ENCODE results near the gene COL11A2.
A peak's percentile ranks its signal among the peaks of the same experiment; 100 is the strongest.

The COL11A2 gene

DNA sequence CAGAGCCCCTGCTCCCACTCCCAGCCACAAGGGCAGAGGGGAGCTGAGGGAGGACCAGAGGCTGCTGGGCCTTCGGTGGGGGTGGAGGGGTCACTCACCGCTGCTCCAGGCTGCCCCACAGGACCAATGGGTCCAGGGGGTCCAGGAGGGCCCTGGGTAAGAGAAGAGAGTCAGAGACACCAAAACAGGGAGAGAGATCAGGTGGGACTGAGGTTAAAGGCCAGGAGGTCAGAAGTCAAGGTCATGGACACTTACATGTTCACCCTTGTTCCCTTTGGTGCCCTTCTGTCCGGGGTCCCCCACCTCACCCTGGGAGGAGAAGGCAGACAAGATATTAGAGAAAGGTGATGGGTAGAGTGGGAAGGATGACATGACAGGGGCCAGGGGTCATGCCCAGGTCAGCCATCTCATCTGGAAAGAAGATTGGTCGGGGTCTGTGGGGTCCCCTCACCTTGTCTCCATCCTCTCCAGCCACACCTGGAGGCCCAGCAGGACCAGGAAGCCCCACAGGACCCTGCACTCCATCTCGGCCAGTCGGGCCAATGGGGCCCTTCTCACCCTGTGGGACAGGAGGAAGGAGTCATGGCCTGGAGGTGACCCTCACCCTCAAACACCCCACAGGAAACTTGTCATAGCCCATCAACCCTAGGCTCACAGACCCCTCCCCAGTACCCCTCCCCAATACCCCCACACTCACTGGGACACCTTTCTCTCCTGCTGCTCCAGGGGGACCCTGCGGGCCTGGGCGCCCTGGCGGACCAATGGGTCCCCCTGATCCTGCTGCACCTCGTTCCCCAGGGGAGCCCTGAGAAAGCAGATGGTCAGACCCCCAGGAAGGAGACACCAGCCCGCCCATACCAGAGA is 21.0 kb downstream of the COL11A2 start:
- DNase-seq, result no peak

DNA sequence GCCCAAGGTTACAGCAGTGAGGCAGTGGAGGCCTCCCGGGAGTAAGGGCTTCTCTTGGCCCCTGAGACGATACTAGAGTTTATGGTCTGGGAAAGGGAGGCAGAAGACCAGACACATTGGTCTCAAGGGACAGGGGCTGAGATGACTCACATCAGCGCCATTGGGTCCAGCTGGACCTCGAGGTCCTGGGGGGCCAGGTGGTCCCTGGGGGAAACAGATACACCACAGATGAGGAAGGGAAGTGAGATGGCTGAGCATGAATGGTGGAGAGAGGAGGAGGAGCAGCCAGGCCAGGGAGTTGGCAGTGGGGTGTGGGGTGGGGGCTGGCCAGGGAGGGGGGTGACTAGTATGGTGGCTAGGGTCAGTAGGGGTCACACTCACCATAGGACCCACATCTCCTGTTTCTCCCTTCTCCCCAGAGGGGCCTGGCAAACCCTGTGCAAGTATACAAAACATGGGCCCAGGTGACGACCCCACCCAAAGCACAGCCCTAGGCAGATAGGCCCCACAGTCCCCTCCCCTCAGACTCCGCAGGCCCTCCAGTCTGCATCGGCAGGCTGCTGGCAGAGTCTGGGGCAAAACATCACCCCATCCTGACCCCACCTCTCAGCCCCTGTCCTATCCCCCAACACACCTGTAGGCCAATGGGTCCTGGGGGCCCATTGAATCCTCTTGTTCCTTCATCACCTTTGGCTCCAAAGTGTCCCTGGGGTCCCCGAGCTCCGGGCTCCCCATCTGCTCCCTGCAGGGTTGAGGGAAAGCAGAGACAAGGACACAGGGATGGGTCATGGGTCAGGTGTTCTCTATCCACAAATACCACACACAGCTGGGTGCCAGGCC is 21.9 kb downstream of the COL11A2 start:
- DNase-seq, result no peak

DNA sequence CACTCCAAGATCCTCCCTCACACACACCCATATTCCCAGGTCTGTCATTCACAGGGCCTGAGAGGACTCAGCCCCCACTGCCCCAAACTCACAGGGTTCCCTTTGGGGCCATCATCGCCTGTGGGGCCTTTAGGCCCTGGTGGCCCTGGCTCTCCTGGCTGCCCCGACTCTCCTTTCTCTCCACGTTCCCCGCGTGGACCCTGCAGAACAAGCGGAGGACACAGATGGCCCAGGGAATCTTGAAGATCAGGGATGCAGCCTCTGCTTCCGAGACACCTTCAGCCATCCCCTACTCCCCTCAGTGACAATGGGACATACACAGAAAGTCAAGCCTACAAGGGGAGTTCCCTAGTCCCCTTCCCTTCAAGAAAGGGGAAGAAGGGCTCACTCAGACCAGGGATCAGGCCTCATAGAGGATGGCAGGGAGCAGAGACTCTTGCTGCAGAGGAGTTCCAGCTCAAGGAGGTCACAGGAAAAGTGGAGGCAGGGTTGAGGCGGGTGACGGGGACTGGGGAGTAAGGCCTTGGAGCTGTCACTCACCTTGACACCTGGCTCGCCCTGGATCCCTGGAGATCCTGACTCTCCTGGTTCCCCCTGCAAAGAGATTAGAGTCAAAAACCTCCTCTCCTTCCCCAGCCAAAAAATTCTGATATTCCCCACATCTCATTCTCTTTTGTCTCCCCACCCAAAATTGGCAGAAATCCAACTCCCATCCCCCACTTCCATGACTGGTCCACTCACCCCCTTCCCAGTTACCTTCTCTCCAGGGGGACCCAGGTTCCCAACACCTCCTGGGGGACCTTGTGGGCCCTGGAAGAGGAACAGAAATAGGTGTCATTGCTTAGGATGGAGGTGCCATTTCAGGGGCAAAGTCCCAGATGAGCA is 22.7 kb downstream of the COL11A2 start:
- DNase-seq, result no peak

DNA sequence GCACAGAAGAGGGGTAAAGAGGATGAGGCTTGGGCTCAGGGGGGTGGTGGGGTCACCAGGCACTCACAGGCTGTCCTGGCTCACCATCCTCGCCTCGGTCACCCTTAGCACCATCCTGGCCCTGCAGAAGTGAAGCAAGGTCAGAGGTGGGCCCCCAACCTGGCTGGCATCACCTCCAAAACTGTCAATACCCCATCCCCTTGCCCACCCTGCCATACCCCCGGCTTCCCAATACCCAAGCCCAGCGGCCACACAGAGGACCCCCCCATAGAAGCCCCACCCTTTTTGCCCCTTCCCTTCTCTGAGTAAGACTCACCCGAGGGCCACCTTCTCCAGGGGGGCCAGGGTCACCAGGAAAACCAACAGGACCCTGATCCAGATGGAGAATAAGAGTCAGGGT is 23.6 kb downstream of the COL11A2 start:
- DNase-seq, result no peak

DNA sequence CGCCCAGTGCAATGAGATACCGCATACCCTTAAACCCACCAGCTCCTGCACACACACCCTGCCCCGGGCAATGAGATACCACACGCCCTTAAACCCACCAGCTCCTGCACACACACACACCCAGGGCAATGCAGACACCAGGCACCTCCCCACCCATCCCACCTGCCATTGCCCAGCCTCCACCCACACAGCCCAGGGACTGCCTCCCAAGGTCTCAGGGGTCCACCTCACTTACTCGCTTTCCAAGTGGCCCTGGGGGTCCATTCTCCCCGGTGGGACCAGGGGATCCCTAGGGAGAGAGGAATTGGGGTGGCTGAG is 24.0 kb downstream of the COL11A2 start:
- DNase-seq, result no peak

DNA sequence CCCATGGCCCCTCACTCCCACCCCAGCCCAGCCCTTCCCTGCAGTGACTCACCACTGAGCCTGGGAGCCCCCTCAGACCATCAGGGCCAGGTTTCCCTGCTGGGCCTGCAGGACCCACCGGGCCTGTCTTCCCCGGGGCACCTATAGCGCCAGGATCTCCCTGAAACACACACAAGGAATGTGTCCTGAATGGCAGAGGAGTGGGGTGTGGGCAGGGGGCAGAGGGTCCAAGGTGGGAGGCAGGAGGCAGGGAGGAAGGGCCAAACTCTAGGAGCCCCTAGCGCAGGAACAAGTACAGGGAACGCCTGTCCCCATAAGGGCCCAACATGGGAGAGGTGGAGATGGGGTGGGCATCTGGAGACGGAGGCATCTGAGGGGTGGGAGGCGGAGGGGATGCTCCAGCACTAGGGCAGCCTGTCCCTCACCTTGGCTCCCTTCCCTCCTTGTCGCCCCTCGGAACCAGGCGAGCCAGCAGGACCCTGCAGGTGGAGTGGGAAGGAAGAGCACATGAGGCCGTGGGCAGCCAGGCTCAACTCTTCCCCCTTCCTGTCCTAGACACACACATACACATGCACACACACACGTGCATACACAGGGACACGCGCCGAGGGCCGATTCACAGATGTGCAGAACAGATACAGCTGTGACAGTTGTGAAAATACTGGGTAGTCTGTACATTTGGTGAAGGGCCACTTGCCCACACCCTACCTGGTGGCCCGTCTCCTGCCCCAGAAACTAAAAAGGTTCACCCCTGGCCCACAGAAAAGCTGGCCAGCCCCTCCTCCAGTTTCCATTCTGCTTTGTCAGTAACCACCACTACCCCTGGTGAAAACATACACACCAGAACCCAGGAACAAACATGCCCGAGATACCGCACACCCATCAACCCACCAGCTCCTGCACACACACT is 24.6 kb downstream of the COL11A2 start:
- no peak for DNase-seq

DNA sequence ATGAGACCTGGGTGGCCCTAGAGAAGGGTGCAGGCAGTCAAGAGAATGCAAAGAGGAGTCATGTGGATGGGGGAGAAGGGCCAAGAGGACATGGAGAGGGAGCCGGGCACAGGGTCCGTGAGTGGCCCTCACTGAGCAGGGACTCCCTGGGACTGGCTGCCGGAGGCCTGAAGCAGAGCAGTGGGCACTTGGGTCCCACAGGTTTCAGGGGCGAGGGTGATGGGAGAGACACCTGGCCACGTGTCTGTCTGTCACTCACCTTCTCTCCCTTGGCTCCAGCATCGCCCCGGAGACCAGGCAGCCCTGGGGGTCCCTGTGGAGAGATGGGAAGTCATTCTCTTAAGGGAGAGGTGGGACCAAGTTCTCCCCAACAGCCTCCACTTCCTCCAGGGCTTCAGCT is 25.5 kb downstream of the COL11A2 start:
- no peak for DNase-seq

DNA sequence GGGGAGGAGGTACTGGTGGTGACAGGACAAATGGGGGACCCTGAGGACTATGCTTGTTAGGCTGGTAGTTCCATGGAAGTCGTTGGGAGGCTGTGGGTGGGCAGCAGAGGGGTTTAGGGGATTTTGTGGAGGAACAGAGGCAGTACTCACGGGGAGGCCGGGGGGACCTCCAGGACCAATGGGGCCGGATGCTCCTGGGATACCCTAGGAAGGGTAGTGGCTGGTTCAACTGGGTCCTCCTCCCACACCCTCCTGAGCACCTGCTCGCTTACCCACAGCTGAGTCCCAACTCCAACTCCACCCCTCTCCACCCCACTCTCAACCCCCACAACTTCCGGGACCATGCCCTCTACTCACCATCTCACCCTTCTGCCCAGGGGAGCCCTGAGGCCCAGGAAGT is 25.9 kb downstream of the COL11A2 start:
- DNase-seq, result no peak

DNA sequence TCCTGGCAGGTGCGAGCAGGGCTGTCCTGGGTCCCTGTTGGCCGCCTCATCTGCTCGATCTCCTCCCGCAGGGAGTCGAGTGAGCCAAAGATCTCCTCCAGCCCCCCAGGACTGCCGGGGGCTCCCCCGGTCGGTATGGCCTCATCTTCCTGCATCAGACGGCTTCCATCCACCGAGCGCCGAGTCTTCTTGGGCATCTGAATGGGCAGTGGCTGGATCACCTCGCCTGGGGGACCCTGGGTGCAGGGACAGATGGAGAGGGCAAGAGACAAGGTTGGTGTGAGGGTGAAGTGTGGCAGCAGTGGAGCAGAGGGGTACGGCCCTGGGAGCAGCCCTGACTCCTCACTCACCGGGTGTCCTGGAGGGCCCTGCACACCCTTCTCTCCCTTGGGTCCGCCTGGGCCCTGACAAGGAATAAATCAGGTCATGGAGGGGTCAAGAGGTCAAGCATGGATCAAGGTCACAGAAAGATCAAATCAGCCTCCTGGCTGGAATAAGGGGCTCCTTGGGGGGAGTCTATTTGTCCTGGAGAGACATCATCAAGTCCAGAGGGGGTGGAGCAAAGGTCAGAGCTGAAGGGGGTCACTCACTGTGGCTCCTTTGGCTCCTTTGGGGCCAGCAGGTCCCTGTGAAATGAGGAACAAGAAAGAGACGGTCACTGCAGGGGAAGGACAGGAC is 26.5 kb downstream of the COL11A2 start:
- no peak for DNase-seq

DNA sequence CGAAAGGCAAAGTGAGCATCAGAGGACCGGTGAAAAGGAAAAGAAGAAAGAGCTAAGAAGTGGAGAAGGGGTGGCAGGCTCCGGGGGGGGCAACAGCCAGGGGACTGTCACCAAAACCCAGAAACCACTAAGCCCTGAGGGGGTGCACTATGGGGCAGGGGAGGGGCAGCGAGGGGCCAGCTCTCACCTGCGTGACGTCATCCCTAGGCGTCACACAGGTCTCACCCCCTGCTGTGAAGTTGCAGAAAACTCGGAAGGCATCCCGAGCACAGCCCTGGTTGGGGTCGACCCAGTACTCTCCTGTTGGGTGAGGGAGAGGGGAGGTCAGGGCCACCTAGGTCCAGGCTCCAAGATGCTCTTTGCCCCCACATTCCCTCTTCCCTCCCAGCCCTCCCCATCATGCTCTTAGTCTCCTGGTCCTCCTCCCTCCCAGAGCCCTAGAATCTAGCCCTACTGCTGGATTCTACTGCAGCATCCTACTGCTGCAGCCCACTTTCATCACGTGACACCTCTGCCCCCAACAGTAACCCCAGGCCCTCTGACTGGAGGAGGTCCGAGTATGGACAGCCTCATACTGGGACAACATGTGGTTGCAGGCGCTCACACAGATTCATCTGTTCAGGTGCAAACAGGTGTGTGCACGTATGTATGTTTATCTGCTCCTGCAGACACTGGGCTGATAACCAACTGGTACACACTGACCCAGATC is 27.4 kb downstream of the COL11A2 start:
- DNase-seq, result no peak

DNA sequence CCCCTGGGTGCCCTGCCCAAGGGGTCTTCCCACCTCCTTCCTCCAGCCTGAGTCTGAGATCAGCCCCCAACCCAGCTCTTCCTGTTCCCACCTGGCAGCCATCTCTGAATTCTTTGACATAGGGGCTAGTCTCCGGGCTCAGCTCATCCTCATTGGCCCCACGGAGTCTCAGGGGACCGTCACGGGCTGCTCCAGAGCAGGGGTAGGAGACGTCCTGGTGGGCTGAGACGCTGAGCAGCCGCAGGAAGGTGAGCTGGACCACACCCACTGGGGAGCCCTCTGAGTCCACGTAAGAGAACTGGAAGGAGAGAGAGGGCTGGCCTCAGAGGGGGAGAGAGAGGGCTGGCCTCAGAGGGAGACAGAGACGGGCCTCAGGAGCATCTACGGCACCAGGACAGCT is 28.1 kb downstream of the COL11A2 start:
- no peak for DNase-seq

DNA sequence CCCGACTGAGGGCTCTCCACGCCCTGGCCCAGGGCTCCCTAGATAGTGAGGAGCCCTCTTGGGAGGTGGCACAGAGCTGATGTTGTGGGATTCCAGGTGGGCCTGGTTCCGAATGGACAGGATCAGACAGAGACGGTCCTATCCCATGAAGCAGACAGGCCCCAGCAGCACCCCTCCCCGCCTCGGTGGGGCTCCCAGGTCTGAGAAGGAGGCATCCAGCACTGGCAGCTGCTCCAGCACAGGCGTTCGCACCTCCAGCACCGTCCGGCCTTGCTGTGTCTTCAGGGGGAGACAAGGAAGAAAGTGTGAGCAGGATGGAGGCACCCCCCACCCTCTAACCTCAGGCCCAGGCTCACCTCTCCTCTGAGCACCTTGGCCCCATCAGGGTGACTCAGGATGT is 28.7 kb downstream of the COL11A2 start:
- no peak for DNase-seq

DNA sequence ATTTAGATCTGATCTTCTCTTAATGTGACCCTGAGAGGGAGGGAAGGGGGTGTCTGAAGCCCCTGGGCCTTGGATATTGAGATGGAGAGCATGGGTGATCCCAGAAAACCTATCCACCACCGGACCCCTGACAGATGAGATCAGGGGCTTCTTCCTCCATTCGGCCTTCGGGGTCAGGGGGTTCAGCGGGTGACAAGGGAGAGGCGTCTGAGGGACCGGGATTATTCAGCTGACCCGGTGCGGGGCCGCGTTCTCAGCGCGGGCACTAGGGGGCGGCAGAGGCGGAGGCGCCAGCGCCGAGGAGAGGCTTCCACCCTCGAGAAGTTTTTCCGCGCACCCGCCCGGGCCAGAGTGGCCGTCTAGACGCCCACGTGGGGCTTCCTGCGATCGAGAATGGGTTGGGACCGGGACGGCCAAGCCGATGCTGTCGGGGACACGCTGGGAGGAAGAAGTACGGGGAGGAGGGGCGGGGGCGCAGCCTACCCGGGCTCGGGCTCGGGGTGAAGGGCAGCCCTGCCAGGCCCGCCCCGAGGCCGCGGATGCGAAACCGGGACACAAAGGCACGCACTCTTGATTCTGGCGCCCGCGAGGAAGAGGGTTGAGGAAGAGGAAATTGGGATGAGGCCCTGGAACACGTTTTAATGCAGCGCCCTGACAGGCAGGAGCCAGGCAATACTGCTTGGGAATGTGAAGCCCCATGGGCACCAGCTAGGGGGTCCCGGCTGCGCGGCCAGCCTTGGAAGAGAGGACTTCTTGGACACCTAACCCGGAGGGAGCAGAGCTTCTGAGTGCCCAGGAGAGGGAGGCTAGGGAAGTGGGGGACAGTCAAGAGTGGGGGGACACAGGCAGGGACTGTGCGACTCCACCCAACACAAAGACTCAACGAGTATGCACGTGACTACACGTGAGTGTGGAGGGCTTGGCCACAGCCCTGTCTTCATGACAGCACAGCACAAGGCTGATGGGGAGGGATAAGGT is 30.6 kb downstream of the COL11A2 start:
- DNase-seq, result peak; percentile 49

DNA sequence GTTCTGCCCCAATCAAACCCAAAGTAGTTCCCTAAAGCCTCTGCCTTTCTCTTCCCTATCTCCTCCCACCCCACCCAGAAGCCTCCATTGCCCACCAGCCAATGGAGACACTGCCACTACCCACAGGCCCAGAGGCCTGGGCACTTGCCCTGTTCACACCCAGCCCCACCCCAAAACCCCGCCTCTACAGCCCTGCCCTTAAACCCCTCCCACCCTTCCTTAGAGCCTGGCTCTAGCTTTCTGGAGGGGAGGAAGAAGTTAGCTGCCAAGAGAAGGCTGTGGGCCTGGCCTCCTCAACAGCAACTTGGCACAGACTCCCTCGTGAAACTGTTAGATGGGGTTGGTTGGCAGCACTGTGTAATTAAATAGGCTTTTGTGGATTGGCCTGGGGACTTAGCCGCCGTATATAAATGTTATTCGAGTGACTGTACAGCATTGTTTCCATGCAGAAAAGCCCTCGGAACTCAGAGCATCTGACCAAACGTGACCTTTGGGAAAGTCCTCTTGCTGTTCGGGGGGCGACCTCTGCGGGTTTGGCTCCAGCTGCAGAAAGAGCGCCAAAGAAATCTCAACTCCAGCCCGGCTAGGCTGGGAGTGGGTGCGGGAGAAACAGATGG is 31.4 kb downstream of the COL11A2 start:
- DNase-seq, result peak; percentile 64

DNA sequence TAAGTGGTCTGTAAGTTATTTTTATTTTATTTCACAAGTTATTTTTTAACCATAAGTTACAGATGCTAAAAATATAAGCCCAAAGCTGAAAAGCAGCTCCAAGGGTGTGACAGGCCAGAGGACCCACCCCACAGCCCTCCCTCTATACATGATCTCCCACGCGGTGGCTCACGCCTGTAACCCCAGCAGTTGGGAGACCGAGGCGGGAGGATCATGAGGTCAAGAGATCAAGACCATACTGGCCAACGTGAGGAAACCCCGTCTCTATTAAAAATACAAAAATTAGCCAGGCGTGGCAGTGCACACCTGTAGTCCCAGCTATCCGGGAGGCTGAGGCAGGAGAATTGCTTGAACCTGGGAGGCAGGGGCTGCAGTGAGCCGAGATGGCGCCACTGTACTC is 32.2 kb downstream of the COL11A2 start:
- no peak for DNase-seq

DNA sequence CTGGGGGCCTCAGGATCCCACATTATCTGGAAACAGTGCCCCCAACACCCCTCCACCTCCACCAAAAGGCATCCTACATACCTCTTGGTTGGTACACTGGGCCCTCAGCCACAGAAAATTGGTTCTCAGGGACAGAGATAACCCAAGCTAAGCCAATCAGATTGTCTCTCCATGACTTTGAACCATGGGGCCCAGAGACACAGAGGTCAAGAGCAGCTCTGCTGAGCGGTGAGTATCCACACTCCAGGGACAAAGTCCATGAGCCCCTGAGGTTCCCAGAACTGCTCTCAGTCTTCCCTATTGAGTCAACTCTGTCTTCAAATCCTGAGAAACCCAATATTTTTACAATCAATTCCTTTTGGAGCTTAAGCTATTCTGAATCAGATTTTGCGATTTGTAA is 35.3 kb downstream of the COL11A2 start:
- no peak for DNase-seq

DNA sequence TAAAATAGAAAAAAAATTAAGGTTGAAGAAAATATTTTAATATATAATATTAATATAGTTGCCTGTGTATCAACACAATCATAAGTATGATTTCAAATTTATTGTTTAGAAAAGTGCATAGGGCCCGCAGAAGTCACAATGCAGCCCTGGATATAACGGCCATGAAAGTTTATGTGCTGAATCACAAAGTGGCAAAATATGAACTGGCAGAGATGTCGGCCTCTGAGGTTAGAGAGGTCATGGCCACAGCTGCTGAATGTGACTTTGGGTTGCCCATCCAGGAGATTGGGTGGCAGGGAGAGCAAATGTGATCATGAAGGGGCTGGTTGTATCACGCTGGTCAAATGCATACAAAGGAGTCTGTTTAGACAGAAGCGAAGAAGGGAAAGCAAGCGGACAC is 35.7 kb downstream of the COL11A2 start:
- DNase-seq, result no peak

DNA sequence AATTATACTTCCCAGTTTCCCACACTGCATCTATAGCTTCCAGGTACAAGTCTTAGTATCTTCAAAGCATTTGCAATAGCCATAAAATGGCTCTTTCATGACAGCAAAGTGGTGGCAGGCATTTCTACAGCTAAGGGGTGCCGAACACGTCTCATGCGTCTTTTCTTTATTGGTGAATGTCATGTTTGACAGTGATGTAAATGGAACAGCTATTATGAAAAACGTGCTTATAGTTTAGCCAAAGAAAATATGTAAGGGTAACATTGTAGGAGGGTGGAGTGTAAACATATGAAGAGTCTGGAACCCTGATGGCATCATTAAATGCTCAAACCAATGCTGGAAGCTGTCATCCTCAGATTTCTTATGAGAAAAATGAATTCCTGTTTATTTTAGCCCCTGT is 37.9 kb downstream of the COL11A2 start:
- DNase-seq, result no peak

DNA sequence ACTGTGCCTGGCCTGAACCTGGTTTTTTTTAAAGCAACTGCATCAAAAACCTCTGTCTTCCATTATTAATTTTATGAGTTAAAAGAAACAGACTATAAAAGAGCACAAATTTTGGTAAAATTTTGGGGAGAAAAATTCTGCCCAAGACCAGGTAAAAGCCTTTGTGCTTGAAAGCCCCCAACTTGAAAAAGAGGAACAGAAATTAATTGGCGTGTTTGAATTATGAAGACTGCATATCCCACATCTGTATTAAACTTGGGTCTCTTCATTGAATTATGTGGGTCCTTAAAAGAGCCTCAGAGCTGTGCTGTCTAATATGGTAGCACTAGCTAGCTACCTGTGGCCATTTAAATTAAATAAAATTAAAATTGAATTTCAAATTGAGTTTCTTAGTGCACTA is 41.2 kb downstream of the COL11A2 start:
- no peak for DNase-seq

All from HCEC 1CT (cell line).